ENCODE measurements around the gene NHLH2. TPM values are rescaled to one million over a fixed set of nuclear protein-coding genes. Genes with fewer than 3 reads are reported as not detected.

Gene NHLH2
- not detected in 2 replicates for total RNA-seq

GRCh38 chr1:115840605-115841460 lies at the start of gene NHLH2:
Gene NHLH2, minus strand, starts transcription at chr1:115841126. Its CDS starts 2,754 bp downstream, at chr1:115838372.

Other genes starting within 250 kb of the NHLH2 start
- gene VANGL1, start 199.2 kb downstream of the NHLH2 start, total RNA-seq: 19.3 and 22.4 TPM in 2 replicates
- not detected in 2 replicates for gene CASQ2, start 72.4 kb downstream of the NHLH2 start, total RNA-seq
- 0.10 TPM in 1 of 2 replicates, not detected in the other for gene SLC22A15, start 135.4 kb upstream of the NHLH2 start, total RNA-seq